ENCODE results near the gene C1QL4.
"Not testable (repeated sequence)": the region's sequence is repeated elsewhere in the genome, so short reads cannot be mapped to it uniquely, and the experiment has no call there.

C1QL4 gene

DNA sequence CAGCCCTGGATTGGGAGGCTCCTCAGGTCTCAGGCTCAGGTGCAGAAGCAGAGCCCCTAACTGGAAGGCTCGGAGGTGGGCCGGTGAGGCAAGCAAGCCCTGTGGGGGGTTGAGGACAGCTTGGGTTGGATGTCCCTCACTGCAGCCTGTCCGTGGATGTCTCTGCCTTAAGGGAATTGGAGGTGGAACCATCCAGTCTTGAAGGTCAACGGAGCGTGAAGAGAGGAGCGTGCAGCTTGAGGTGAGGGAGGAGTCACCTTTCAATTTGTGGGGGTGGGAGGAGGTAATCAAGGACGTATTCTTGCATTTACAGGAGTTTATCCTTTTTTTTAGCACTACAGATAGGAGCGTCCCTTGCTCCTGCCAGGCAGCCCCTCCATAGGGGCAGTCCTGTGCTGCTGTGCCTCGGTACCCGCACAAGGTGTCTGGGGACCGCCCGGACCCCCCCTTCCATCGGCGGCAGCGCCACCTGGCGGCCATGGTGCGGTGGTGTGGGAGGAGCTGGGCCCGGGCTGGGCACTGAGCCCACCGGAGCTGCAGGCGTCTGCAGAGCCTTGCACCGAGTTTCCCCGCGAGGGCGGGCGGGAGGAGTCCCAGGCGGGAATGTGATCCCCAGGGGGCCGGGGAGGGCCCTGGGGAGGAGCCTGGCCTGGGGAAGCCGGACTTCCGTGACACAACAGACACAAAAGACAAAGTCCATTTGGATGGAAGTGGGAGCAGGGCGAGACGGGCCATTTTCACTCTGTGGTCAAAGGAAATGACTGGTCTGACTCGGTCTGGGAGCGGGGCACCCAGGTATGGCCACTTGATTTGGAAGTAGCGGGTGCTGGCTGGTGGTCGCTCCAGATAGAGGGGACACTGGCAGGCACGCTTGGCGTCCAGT lies 10.6 kb upstream of the C1QL4 start:
- peak; percentile 80 for DNase-seq

DNA sequence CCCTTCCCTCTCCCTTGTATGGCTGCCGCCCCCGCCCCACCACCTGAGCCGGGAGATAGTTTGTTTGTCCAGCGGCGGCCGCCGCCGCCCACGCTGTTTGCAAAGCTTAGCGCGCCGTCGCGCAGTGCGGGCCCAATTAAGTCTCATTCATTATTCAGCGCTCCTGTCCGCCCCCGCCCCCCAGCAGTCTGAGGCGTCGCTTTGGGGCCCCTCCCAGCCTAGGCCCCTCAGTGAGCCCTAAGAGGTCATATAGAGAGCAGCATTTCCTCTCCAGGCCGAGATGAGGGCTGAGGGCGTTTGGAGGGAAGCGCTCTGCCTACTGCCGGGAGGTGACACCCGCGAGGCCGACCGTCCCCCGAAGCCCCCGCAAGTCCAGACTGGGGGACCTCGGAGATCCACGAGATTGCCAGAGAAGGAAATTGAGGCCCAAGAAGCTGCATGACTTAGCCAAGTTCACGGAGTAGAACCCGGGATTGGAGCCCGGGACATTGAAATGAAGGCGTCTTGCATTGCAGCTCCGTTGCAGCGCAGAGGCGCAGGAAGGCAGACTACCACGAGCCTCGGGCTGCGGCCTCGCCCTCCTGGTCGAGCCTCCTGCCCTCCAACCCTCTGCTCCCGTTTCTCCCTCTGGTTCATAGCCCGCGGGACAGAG lies 9.8 kb upstream of the C1QL4 start, which contains the start of gene DNAJC22:
TSS of gene DNAJC22 (plus strand) at position 230 of the 652 bp plus-strand sequence. CDS start 1,985 bp downstream, outside the sequence.
- peak; percentile 44 for DNase-seq

DNA sequence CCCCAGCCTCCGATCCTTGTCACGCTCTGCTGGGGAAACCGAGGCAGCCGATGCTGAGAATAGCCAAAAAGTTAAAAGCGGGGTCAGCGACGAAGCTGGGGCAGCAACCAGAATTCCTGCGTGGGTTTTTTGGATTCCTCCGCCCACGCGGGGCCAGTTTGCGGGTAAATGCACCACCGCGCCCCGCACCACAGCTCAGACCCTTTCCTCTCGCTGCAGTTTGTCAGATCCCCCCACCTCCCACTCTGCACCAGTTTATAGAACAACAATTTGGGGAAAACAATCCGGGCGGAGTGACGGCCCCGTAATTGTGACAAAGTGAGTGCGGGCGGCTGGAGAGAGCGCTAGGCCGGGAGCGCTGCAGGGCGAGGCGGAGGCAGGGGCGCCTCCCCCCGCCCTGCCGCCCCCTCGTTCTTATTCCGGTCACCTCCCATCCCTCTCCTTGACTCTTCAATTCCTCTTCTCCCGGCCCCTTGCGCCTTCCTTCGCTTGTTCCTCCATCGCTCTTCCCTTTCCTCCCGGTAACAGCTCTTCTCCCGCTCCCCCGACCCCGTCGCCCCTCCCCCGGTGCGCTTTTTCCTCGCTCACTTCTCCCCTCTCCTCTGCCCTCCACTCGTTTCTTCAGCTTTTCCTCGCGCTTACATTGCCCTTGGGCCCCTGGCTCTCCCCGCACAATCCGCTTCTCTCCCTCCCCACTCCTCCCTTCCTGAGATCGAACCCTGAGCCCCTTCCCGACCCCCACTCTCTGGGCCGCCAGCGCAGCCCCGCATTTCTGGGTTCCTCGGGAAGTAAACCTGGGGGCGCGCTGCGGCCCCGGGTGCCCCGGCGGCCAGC lies 9.1 kb upstream of the C1QL4 start:
- DNase-seq, result no peak

DNA sequence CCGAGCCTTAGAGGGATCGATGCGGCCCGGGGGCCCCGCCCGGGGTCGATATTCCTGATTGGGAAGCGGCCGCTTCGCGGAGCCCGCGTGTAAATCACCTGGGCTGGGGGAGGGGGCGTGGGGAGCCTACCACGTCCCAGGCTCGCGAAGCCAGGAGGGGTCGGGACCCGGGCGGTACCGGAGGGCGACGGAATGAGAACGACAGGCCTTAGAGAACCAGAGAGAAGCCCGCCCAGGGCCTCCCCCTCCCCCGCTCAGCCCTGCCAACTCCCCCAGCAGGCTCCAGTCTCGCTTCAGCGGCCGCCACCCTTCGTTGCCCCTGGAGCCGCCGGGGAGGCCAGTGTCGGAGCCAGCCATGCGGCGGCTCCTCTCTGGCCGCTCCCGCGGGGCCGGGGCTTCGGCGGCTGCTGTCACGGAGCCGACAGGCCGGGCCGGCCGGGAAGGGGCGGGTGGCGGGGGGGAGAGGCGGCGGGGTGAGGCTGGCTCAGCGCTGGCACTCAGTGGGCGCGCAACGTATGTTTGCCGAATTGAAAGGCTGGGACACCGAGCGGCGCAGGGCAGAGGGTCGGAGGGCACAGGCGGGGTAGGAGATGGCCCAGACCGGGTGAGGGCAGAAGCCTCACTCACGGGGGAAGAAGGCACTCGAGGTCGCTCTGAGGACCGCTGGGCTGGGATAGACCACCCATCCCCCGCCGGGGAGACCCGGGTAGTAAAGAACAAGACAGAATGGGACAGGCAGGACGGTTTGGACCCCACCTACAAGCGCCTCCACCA lies 8.2 kb upstream of the C1QL4 start:
- DNase-seq, result peak; percentile 68

DNA sequence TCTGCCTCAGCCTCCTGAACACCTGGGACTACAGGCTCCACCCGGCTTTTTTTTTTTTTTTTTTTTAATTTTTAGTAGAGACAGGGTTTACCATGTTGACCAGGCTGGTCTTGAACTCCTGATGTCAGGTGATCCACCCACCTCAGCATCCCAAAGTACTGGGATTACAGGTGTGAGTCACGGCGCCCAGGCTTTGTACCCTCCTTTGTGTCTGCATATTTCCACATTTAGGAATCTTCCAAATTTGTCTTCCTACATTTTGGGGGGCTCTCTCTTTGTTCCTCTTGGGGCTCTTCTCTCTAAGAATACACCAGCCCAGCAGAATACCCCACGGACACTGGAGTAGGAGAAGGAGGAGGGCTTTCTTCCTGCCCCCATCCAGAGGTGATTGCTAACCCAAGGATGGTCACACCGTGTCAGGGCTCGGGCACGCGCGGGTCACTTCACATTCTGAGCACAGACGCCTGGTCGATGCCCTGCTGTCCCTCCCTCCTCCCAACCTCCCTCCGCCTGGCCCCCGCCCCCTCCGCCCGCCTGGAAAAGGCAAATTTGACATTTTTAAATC lies 7.6 kb upstream of the C1QL4 start:
- no peak for DNase-seq

DNA sequence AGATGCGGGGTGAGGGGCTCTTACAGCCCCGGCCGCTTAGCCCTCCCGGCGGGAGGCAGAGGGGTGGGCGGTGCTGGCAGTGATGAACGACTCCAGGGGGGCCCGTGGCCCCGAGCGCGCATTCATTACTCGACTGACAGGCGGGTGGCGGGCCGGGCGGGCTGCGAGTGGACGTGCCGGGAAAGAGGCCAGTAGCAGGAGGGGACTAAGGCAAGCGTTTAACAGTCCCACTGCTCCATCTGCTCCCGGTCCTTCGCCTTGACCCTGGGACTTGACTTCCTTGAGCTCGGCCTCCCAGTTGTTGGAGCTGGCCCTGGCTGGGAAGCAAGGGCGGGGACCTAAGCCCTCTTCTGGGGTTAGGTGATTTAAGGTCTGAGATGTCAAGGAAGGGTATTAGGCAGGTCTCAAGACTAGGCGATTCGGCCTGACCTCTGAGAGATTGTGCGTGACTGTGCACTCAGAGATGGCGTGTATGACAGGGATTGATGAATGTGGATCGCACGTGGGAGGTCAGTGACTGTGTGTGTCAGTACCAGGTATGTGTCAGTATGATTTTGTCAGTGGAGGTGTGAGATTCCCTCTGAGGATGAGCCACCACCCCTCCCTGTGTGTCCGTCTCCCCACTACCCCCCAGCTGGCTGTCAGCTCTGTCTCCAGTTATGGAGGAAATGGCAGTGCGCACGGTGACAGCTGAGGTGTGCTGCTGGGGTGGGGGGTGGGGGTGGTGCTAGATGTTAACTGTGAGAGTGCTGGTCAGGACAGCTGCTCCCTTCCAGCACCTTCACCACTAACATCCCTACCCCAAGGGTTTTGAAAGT lies 6.1 kb upstream of the C1QL4 start:
- DNase-seq, result no peak

DNA sequence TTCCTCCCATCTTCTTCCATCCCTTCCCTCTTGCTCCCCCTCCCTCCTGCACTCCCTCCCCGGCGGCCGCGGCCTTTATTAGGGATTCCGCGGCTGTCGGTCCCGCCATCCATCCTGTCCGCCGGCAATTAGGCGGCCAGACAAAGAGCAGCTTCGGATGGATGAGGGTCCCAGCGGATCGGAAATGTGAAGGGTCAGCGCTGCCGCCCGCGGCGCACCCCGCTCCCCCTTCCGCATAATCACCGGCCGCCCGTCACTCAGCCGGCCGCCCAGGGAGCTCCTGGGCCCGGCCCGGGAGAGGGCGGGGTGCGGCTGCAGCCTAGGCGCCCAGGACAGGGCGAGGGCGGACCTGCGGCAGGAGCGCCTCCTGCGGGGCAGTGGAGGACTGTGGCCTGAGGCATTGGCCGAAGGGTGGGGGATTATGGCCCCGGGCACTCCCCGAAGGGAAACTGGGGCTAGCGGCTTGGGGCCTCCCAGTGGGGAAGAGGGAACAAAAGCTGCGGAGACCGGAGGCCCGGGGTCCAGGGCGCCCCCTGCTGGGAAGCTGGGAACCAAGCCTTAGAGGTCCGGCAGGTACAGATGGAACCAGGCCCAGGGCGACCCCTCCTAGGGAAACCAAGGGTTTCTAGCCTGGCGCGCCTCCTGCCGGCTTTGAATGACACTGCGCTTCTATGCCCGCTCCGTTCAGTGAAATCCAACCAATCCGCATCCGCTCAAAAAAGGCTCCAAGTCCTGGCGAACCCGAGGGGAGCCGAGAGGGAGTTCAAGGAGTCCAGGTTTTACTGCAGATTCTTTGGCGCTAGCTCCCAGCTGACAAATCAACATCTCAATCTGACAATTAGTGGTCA lies 5.3 kb upstream of the C1QL4 start:
- peak; percentile 87 for DNase-seq

DNA sequence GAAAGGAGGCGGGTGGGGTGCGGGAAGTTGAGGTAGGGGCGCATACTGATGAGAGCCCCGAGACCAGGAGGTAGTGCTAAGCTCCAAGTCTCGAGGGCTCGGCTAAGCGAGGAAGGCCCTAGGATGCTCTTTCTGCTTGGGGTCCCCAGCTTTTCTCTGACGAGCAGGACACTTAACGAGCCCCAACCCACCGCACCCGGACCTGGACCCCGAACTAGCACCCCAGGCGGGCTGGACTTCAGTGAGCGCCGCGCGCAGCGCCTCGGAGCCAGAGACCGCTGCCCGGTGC lies 4.7 kb upstream of the C1QL4 start:
- no peak for DNase-seq

DNA sequence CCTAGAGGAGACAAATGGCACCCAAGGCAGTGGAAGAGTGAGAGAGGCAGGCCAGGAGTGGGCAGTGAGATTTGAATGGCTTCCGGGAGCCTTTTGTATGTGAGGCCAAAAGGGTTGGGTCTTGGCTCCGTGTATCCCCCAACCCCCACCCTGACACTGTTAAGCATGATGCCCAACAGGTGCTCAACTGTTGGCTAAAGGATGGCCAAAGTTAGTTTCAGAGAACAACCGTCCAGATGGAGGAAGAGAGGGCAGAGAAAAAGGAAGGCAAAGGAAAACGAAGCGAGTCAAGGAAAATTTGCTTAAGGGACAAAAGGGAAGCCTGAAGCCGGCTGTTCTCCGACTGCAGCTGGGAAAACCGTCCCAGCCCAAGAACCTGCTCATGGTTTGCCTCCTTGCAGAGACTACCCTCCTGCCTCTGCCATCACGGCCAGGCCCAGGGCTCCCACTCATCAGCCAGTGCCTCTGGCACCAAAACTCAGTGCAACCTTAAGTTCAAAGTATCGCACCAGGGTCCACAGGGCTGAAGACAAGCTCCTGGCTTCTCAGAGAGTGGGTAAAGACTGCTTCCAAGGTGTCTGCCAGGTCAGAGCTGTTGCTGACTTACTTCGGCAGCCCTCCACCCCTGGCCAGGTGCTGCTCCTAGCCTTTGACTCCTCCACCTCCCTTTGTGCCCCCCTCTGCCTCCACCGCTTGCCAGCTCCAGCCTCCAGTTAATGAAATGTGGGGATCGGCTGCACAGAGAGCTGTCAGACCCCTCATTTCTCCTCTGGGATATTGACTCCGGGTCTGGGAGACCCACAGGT lies 4.2 kb upstream of the C1QL4 start:
- DNase-seq, result no peak

DNA sequence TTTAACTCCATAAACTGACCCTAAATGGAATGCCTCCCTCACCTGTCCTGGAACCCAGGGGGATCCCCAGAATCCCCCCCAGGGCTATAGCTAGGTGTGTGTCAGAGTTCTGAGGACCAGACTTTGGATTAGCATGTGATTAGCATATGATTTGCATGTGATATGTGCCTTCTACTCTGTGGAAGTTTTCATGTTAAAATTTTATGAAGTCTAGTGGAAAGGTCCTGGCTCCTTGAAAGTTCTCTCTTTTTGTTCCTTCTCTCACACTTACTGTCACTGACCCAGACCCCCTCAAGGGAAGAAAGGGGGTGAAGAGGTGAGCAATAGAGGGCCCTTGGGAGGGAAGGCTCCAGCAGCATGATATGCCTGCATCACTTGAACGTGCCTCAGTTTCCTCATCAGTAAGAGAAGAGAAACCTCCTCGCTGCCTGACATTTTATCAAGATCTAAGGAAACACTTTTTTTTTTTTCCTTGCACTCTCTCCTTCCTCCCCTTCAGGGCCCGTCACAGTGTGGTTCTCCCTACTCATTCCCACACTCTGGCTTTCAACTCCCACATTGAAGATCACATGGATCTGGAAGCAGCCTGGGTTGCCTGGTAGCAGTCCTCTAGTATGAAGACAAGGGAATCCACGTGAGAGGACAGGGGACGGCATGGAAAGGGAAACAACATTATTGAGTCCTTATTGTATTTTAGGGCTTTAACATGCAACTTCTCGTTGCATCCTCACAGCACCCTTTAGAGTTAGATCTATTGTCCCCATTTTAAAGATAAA lies 3.3 kb upstream of the C1QL4 start:
- DNase-seq, result no peak

DNA sequence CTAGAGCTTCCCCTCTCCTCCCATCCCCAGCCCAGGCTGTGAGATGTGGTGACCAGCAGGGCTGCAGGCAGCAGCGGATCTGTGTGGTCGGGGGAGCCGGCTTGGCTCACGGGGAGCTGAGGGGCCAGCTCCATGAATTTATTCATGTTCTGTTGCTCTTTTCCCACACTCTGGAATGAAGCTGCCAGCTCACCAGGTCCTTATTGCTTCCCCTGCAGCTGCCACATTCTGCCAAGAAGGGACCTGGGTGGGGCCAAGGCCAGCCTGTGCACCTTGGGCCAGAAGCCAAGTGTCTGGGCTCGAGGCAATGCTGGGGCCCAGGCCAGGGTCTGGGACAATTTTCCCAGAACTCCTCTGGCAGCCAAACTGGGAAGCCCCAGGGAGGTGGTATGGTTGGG lies 2.5 kb upstream of the C1QL4 start:
- DNase-seq, result no peak

DNA sequence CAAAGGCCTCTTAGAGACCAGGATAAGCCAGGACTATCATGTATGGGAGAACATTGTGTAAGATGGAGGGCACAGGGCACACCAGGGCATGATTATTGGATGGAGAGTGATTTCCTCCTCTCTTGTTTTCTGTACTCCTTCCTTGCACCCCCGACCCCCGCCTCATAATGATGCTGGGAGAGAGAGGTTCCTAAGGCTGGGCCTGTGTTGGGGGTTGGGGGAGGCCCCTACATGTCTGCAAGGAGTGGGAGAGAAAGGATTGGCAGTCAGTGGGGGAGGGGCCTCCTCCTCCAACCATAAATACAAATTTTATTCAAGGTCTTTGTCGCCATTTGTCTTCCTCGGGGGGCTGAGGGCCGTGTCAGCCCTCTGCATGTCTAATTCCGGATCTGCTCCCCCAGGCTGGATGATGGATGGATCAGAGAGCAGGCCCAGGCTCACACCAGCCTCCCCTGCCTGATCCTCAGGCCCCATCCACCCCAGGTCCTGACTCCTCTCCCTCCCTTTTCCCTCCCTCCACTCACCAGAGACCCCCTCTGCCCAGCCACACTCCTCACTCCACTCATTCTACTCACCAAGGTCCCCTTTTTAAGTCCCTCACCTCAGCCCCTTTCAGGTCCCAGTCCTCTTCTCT lies 2.0 kb upstream of the C1QL4 start:
- DNase-seq, result no peak

DNA sequence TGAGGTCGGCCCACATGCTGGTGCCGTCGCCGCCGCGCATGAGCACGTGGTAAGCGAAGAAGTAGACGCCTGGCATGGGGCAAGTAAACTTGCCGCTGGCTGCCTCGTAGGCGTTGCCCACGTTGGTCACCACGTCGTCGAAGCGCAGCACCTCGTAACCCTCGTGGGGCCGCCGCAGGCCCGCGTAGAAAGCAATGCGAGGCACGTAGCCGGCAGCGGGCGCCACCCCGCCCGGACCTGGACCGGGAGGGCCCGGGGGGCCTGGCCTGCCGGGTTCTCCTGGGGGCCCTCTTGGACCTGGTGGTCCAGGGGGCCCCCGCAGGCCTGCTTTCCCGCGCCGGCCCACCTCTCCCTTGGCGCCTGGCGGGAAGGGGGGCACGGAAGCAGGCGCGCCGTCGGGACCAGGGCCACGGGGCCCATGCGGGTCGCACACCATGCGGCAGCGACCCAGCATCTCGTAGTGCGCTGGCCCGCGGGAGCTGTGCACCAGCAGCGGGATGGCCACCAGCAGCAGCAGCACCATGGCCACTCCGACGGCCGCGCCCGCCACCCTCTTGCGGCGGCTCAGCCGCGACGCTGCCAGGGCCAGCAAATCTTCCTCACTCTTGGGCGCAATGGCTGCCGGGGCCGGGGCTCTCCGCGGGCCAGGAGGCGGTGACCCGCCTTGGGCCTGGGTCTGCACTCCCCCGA lies 888 bp downstream of the C1QL4 start:
- DNase-seq, result no peak

DNA sequence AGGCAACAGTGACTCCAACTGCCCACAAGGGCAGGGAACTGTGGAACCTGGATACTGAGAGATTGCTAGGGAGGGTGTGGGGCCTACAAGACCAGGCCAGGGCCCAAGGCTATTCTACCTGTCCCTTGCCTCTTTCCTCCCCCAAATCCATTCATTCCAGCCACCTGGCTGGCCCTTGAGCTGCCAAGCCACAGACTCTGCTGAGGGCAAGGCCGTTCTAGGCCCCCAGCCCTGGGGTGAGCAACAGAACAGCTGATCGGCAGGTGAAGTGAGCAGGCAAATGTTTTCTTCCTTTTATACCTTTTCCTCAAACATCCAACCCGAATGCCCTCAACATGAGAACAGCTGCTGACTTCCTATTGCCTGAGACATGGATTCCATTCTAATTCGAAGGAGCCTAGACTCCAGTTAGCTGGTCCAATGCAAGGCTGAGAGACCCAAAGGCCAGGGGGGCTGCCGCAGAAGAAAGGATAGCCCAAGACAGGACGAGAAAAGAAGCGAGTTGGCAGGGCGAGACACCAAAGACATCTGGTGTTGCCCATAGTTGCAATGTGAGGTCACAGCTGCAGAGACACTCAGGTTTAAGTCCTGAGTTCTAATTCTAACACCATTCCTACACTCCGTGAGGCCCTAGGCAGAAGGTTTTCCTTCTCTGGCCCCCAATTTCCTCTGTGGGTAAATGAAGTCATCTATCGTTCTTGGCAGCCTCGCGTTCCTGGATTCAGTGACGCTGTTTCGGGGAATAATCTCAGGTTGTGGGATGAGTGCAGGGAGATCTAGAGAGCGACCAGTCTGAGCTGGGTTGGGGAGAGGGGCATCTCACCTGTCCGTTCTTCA lies 1.7 kb downstream of the C1QL4 start:
- no peak for DNase-seq

DNA sequence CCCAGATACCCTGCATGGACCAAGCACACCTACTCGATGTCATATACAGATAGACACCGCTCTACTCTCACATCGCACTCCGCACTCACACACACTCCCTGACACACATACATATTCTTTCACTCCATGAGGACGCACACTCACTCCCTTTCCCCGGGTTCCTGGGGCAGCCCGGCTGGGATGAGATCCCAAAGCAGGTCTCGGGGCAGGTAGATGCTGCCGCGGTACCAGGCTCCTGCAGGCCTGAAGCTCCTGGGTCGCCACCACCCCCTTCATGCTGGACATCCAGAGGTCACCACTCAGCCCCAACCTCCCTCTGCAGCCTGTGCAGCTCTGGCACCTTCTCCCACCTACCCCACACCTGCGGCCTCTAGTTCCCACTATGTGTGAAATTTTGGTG lies 2.3 kb downstream of the C1QL4 start:
- DNase-seq, result no peak

DNA sequence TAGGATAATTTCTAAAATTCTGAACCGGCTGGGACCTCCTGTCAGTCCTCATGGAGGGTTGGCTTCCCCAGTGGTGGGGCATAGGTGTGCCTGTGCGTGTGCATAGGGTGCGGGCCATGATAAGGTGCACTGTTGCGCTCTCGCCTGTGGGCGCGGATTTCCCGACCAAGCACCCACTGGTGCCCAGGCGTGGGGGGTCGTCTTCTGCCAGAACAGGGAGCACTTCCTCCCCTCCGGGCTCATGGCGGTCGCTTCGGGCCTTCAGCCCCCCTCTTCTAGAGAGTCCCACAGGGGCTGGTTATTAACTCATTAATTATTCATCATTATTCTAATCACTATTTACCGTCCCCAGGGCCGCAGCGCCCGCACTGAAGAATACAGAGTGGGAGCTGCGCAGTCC lies 2.8 kb downstream of the C1QL4 start:
- DNase-seq, result no peak

DNA sequence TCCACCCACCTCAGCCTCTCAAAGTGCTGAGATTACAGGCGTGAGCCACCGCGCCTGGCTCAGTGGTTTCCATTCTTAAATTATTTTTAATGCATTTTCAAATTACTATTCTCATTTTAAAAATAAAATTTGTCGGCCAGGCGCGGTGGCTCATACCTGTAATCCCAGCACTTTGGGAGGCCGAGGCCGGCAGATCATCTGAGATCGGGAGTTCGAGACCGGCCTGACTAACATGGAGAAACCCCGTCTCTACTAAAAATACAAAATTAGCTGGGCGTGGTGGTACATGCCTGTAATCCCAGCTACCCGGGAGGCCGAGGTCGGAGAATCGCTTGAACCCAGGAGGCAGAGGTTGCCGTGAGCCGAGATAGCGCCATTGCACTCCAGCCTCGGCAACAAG lies 3.2 kb downstream of the C1QL4 start:
- not testable (repeated sequence) for DNase-seq
